Esophagus (tissue), 2 donors: ENCODE results near the gene CATSPERD. TPM values are rescaled to one million over a fixed set of nuclear protein-coding genes. Genes with fewer than 3 reads are reported as not detected.

Experiments used
- H3K27ac ChIP-seq, 2 donors: one replicate each; pipeline ENCODE4 v1.5.1; 2013; ENCODE audit warnings: low read depth in 2 of 2, mild to moderate bottlenecking in 2 of 2, inconsistent platforms in 1 of 2, low read length in 1 of 2, moderate library complexity in 1 of 2
- H3K27me3 ChIP-seq, 2 donors: one replicate each; pipeline ENCODE4 v1.6.1; 2013; ENCODE audit warnings: low read length in 2 of 2, control low read depth in 1 of 2, mild to moderate bottlenecking in 1 of 2; ENCODE audit not compliant: insufficient read depth in 2 of 2, control insufficient read depth in 1 of 2
- H3K36me3 ChIP-seq, 2 donors: one replicate each; pipeline ENCODE4 v1.6.1; 2013; ENCODE audit warnings: low read length in 1 of 2; ENCODE audit not compliant: control insufficient read depth in 2 of 2, insufficient read depth in 2 of 2
- H3K4me1 ChIP-seq, 2 donors: one replicate each; pipeline ENCODE4 v1.6.1; 2013; ENCODE audit warnings: low read length in 1 of 2; ENCODE audit not compliant: control insufficient read depth in 2 of 2, insufficient read depth in 2 of 2
- H3K4me3 ChIP-seq, 2 donors: one replicate each; pipeline ENCODE4 v1.5.1; 2013; ENCODE audit warnings: low read length in 2 of 2, mild to moderate bottlenecking in 2 of 2, low read depth in 1 of 2, moderate library complexity in 1 of 2
- H3K9me3 ChIP-seq, 2 donors: one replicate each; pipeline ENCODE4 v1.6.1; 2013; ENCODE audit warnings: mild to moderate bottlenecking in 2 of 2, low read depth in 1 of 2, low read length in 1 of 2, moderate library complexity in 1 of 2; ENCODE audit not compliant: control insufficient read depth in 2 of 2, insufficient read depth in 1 of 2
- WGBS, 2 donors: extraction: QIAGEN DNeasy Blood & Tissue Kit; methylation state at CpG; one replicate each; pipeline ENCODE4 v1.1.7; 2013; 5-methylcytosine and 5-hydroxymethylcytosine counted together
- polyA plus RNA-seq, 2 donors: library from polyadenylated mRNA; stranded (reverse); fragments of 200-250 nt; gene quantifications; one replicate each; pipeline ENCODE4 v1.2.3, GENCODE V29; 2013
- donor health status: healthy with polysubstance abuse.
- donor health status: Bipolar disorder and iron deficiency.

Gene CATSPERD
- polyA plus RNA-seq, 2 donors = not detected

DNA sequence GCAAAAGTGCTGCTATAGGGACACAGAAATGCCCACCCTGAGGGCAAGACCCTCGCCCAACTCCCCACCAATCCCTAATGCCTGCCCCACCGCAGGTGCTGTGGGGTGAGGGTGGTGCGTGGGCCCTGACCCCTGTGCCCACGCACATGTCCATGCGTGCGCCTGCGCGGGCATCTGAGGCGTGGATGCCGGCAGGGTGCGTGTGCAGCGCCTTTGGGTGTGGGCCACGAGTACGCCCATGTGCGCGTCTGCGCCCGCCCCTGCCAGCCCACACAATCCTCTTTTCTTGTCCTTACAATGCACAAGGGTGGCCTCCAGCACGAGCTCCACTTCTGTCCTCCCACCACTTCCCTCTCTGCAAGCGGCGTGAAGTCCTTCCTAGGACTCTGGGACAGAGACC lies 104.7 kb downstream of the CATSPERD start:
- peaks cover 4 to 12% of the 10 kb centered on the region in 2 donors for H3K4me1 ChIP-seq
- H3K4me3 ChIP-seq = no peak overlapping the region
- no peaks in the 10 kb centered on the region for H3K9me3 ChIP-seq
- no peaks in the 10 kb centered on the region for H3K27me3 ChIP-seq
- WGBS, 2 donors = 55 to 78% methylated on average over 21 of the region's 21 CpGs
- H3K27ac ChIP-seq = no peak overlapping the region
- H3K36me3 ChIP-seq = peaks cover 0 to 11% of the 10 kb centered on the region in 2 donors

GRCh38 chr19:5826531-5827341 lies 106.3 kb downstream of the CATSPERD start:
- Histone ChIP-seq H3K27ac (peak overlapping the region in 1 of 2 donors; percentile 93), H3K9me3 (no peaks in the 10 kb centered on the region), H3K36me3 (peaks cover 0 to 11% of the 10 kb centered on the region in 2 donors), H3K27me3 (no peaks in the 10 kb centered on the region), H3K4me3 (no peak overlapping the region), H3K4me1 (peaks cover 4 to 12% of the 10 kb centered on the region in 2 donors)
- WGBS, 2 donors = 15 to 21% methylated on average over 24 of the region's 24 CpGs

DNA sequence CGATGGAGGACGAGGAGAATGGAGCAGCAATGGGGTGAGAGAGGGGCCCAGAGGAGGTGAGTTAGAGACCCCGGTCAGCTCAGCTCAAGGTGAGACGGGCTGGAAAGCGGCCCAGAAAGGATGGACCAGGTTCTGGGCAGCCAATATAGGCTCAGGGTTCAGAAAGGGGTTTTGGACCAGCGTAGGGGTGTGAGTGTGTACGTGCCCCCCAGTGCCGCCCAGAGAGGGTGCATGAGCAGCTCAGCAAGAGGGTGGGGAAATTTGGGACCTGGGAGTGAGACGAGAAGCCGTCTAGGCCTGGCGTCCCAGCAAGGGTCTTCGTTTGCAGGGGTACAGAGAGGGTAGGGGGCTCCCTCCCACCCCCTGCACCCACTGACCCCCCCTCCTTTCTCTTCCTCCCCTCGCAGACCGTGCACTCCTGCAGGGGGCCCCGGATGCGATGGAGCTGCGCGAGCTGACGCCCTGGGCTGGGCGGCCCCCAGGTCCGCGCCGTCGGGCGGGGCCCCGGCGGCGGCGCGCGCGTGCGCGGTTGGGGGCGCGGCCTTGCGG lies 107.0 kb downstream of the CATSPERD start:
- Histone ChIP-seq H3K9me3 (no peaks in the 10 kb centered on the region), H3K27ac (peak overlapping the region; percentile 37 to 93), H3K4me1 (peaks cover 4 to 9% of the 10 kb centered on the region in 2 donors), H3K4me3 (peak overlapping the region; percentile 58 to 65), H3K36me3 (peaks cover 0 to 15% of the 10 kb centered on the region in 2 donors), H3K27me3 (no peaks in the 10 kb centered on the region)
- 17 to 26% methylated on average over 26 to 37 of the region's 37 CpGs for WGBS, 2 donors

DNA sequence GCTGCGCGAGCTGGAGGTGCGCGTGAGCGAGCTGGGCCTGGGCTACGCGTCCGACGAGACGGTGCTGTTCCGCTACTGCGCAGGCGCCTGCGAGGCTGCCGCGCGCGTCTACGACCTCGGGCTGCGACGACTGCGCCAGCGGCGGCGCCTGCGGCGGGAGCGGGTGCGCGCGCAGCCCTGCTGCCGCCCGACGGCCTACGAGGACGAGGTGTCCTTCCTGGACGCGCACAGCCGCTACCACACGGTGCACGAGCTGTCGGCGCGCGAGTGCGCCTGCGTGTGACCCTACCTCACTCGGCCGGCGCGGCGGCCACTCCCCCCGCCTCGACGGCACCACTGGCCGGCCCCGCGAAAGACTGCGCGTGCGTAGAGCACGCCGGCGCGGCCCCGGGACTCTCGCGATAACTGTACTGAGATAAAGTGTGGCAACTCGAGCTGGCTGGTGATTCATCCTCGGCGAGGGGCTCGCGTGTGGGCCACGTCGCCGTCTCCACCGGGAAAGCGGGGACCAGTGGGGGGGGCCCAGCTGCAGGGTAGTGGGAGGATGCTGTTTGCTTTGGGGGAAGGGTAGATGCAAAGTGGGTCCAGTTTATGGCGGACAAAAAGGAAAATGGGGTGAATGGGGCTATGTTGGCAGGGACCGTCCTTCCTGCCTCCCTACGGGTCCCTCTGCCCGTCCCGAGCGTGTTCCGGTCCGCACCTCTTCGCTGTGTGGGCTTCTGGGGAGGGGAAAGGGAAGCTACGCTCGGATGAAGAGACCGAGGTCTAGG lies 107.6 kb downstream of the CATSPERD start:
- Histone ChIP-seq H3K4me3 (peak overlapping the region; percentile 58 to 65), H3K27me3 (no peaks in the 10 kb centered on the region), H3K9me3 (no peaks in the 10 kb centered on the region), H3K4me1 (peaks cover 4 to 8% of the 10 kb centered on the region in 2 donors), H3K36me3 (peaks cover 0 to 15% of the 10 kb centered on the region in 2 donors), H3K27ac (peak overlapping the region; percentile 72 to 93)
- 2 to 3% methylated on average over 69 to 91 of the region's 91 CpGs for whole genome bisulfite sequencing, 2 donors

Other genes with a start within 250 kb of the CATSPERD start
- 10 to 100 TPM; 43.1 to 59.7 TPM for gene TINCR, start 152.7 kb upstream of the CATSPERD start, polyA plus RNA-seq
- gene SAFB2, start 97.9 kb upstream of the CATSPERD start, polyA plus RNA-seq = 10 to 100 TPM; 27.5 to 43.7 TPM
- gene SAFB, start 97.6 kb upstream of the CATSPERD start, polyA plus RNA-seq = 10 to 100 TPM; 44.2 to 48.5 TPM
- 100 to 1,000 TPM in 1 of 2 donors, 10 to 100 TPM in 1; 86.8 to 104 TPM for gene MICOS13, start 40.1 kb upstream of the CATSPERD start, polyA plus RNA-seq
- gene HSD11B1L, start 39.6 kb upstream of the CATSPERD start, polyA plus RNA-seq = 1 to 10 TPM; 3.8 to 4.1 TPM
- gene RPL36, start 30.3 kb upstream of the CATSPERD start, polyA plus RNA-seq = 1,000 to 10,000 TPM; 1,315 to 1,592 TPM
- 10 to 100 TPM; 19.3 to 36.1 TPM for gene LONP1, start 491 bp upstream of the CATSPERD start, polyA plus RNA-seq
- 1 to 10 TPM; 3.3 to 8.0 TPM for gene PRR22, start 64.1 kb downstream of the CATSPERD start, polyA plus RNA-seq
- gene DUS3L, start 70.5 kb downstream of the CATSPERD start, polyA plus RNA-seq = 10 to 100 TPM; 32.3 to 53.9 TPM
- 1 to 10 TPM; 2.2 to 2.8 TPM for gene NRTN, start 84.4 kb downstream of the CATSPERD start, polyA plus RNA-seq
- 10 to 100 TPM; 77.6 to 96.5 TPM for gene FUT6, start 119.1 kb downstream of the CATSPERD start, polyA plus RNA-seq
- 100 to 1,000 TPM; 121 to 183 TPM for gene FUT3, start 130.8 kb downstream of the CATSPERD start, polyA plus RNA-seq
- not detected for gene FUT5, start 149.9 kb downstream of the CATSPERD start, polyA plus RNA-seq
- 100 to 1,000 TPM; 328 to 390 TPM for gene NDUFA11, start 183.2 kb downstream of the CATSPERD start, polyA plus RNA-seq
- gene VMAC, start 184.2 kb downstream of the CATSPERD start, polyA plus RNA-seq = 1 to 10 TPM; 3.4 to 7.9 TPM
- 10 to 100 TPM in 1 of 2 donors, 1 to 10 TPM in 1; 8.0 to 18.7 TPM for gene CAPS, start 193.6 kb downstream of the CATSPERD start, polyA plus RNA-seq